ENCODE data around the gene BABAM2.

BABAM2 gene

DNA sequence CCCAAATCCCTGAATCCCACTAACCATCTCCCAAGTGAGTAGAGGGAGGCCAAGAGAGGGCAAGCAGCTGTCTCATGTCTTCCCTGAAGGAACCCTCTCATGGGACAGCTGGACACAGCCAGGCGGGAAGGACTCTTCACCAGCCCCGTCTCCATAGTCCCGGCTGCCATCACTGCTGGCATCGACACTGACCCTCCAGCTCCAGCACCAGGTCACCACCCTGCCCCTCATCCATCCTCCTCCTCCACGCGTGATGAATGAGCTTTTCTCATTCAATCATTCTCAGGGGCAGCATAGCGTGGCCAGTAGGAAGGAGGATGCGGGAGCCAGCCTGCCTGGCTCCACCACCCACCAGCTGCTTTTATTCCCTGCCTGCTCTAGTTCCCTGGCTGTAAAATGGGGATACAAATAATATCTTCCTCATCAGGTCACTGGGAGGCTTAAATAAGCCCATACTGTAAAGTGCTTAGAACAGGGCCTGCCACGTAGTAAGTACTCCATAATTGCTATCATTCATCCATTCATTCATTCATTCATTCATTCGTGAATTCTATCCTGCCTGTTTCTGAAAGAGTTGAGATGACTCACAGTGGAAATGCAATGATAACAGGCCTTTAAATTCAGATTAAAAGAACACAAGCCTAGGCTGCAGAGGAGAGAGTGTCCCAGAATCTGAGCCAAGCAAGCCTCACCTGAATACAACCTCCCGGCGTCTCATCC lies 471.6 kb downstream of the BABAM2 start:
- ChIA-PET CTCF (interaction anchor here (0.6 kb wide), 2 partner anchors 197 to 359 kb away, joined by 3 to 5 read pairs; no protein-coding TSS in a partner anchor), POLR2A (no interaction called here)
- TF ChIP-seq HDGF (IDR thresholded peaks at IDR 0.05; ENCODE audit: borderline replicate concordance) (no peak), BHLHE40 (IDR thresholded peaks at IDR 0.05; ENCODE audit: borderline replicate concordance) (no peak), ELF4 (IDR thresholded peaks at IDR 0.05) (no peak), ZNF384 (IDR thresholded peaks at IDR 0.05) (no peak), FOXK2 (IDR thresholded peaks at IDR 0.05) (no peak), SP1 (IDR thresholded peaks at IDR 0.05) (no peak), TARDBP (IDR thresholded peaks at IDR 0.05) (no peak), ARNT (IDR thresholded peaks at IDR 0.05) (no peak), L3MBTL2 (conservative IDR thresholded peaks at IDR 0.05) (no peak), CTBP1 (IDR thresholded peaks at IDR 0.05; ENCODE audit: borderline replicate concordance) (no peak), SUZ12 (IDR thresholded peaks at IDR 0.05) (no peak), NFRKB (IDR thresholded peaks at IDR 0.05) (no peak)
- no peak for DNase-seq (ENCODE audit: extremely low spot score)

DNA sequence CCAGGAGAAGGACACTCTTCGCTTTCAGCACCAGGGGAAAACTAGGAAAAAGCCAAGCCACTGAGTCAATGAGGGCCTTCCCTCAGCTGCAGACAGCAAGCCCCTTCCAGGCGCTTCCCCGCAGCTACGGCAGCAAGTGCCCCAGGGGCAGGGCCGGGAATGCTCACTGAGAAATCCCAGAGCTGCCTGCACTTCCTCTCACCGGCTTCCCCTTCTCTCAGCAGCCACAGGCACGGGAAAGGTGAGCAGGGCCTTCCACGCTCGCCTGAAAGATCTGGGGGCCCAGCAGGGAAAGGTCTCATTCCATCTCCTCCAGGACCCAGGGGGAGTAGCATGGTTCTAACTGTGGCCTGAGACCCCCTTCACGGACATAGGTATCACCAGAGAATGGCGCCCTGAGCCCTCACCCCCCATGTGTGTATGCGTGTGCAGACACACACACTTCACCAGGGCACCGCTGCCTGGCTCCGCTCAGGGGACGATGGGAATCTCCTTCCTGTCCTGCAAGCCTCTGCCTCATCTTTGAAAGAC lies 472.5 kb downstream of the BABAM2 start:
- CTCF ChIA-PET: no interaction called here
- TF ChIP-seq FOXK2 (IDR thresholded peaks at IDR 0.05): no peak
- TF ChIP-seq ELF4 (IDR thresholded peaks at IDR 0.05): no peak
- TF ChIP-seq BHLHE40 (IDR thresholded peaks at IDR 0.05; ENCODE audit: borderline replicate concordance): no peak
- no peak for TF ChIP-seq L3MBTL2 (conservative IDR thresholded peaks at IDR 0.05)
- TF ChIP-seq LEF1 (IDR thresholded peaks at IDR 0.05; ENCODE audit: borderline replicate concordance): no peak
- TF ChIP-seq HDGF (IDR thresholded peaks at IDR 0.05; ENCODE audit: borderline replicate concordance): no peak
- TF ChIP-seq FOXM1 (IDR thresholded peaks at IDR 0.05; ENCODE audit: borderline replicate concordance): no peak
- TF ChIP-seq CTBP1 (IDR thresholded peaks at IDR 0.05; ENCODE audit: borderline replicate concordance): no peak
- TF ChIP-seq SP1 (IDR thresholded peaks at IDR 0.05): no peak
- TF ChIP-seq NFRKB (IDR thresholded peaks at IDR 0.05): no peak
- no peak for TF ChIP-seq TARDBP (IDR thresholded peaks at IDR 0.05)
- no peak for TF ChIP-seq ARNT (IDR thresholded peaks at IDR 0.05)
- TF ChIP-seq ZNF384 (IDR thresholded peaks at IDR 0.05): no peak
- no peak for TF ChIP-seq FOXA1 (IDR thresholded peaks at IDR 0.05)
- TF ChIP-seq, protein P1, sequence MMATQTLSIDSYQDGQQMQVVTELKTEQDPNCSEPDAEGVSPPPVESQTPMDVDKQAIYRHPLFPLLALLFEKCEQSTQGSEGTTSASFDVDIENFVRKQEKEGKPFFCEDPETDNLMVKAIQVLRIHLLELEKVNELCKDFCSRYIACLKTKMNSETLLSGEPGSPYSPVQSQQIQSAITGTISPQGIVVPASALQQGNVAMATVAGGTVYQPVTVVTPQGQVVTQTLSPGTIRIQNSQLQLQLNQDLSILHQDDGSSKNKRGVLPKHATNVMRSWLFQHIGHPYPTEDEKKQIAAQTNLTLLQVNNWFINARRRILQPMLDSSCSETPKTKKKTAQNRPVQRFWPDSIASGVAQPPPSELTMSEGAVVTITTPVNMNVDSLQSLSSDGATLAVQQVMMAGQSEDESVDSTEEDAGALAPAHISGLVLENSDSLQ (IDR thresholded peaks at IDR 0.05): no peak
- POLR2A ChIA-PET: no interaction called here
- no peak for DNase-seq (ENCODE audit: extremely low spot score)

DNA sequence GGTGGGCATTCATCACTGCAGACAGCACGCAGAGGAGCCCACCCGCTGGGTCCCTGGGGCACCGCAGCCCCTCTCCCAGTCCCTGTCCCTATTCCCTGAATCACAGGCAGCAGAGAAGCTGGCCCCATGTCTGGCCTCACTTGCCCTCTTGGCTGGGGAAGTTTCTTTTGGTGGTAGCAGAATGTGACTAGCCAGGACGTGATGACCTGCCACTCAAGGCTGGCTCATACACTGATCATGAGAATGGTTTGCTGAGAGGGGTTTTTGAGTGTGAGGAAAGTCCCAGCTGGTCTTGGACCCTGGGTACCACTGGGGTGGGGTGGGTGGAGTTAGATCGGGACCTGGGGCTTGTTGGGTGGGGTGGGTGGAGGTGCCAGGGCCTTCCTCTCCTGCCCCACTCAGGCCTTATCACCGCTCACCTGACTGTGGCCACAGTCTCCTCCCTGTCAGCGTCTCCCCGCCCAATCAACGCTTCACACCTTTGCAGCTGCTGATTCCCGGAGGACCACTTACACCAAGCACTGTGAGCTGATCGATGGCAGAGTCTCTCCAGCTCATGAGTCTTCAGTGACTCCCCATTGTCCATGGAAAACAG lies 473.3 kb downstream of the BABAM2 start:
- no peak for TF ChIP-seq FOXK2 (IDR thresholded peaks at IDR 0.05)
- TF ChIP-seq ARNT (IDR thresholded peaks at IDR 0.05): no peak
- TF ChIP-seq NFRKB (IDR thresholded peaks at IDR 0.05): no peak
- TF ChIP-seq HDGF (IDR thresholded peaks at IDR 0.05; ENCODE audit: borderline replicate concordance): no peak
- TF ChIP-seq L3MBTL2 (conservative IDR thresholded peaks at IDR 0.05): no peak
- TF ChIP-seq, protein P1 (IDR thresholded peaks at IDR 0.05): no peak
- TF ChIP-seq FOXM1 (IDR thresholded peaks at IDR 0.05; ENCODE audit: borderline replicate concordance): no peak
- TF ChIP-seq BHLHE40 (IDR thresholded peaks at IDR 0.05; ENCODE audit: borderline replicate concordance): no peak
- no peak for TF ChIP-seq ZNF384 (IDR thresholded peaks at IDR 0.05)
- TF ChIP-seq LEF1 (IDR thresholded peaks at IDR 0.05; ENCODE audit: borderline replicate concordance): no peak
- no peak for TF ChIP-seq SUZ12 (IDR thresholded peaks at IDR 0.05)
- no peak for TF ChIP-seq FOXA1 (IDR thresholded peaks at IDR 0.05)
- TF ChIP-seq TARDBP (IDR thresholded peaks at IDR 0.05): no peak
- TF ChIP-seq CTBP1 (IDR thresholded peaks at IDR 0.05; ENCODE audit: borderline replicate concordance): no peak
- no peak for TF ChIP-seq SP1 (IDR thresholded peaks at IDR 0.05)
- CTCF ChIA-PET: no interaction called here
- POLR2A ChIA-PET: no interaction called here
- DNase-seq (ENCODE audit: extremely low spot score): no peak

DNA sequence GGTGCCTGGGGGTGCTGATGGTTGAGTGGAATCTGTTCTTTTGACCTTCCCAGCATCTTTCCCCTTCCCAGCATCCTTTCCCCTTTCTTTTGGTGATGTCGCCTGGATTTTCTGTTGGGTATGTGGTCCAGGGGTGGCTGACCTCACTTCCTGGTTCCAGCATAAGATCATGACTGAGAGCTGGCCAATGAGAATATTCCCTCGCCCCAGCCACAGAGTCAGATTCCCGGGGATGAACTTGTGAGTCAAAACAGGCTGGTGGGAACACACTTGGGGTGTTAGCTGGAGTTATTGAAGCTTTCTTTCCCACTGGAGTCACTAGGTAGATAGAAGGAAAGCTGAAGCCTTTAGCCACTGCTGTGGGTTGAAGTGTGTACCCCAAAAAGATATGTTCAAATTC lies 474.1 kb downstream of the BABAM2 start:
- no peak for DNase-seq (ENCODE audit: extremely low spot score)
- ChIA-PET POLR2A (no interaction called here), CTCF (no interaction called here)
- TF ChIP-seq FOXM1 (IDR thresholded peaks at IDR 0.05; ENCODE audit: borderline replicate concordance): no peak
- TF ChIP-seq LEF1 (IDR thresholded peaks at IDR 0.05; ENCODE audit: borderline replicate concordance): no peak
- TF ChIP-seq NFRKB (IDR thresholded peaks at IDR 0.05): no peak
- no peak for TF ChIP-seq FOXA1 (IDR thresholded peaks at IDR 0.05)
- TF ChIP-seq ELF4 (IDR thresholded peaks at IDR 0.05): no peak
- no peak for TF ChIP-seq SP1 (IDR thresholded peaks at IDR 0.05)
- TF ChIP-seq L3MBTL2 (conservative IDR thresholded peaks at IDR 0.05): no peak
- TF ChIP-seq, protein P1 (IDR thresholded peaks at IDR 0.05): no peak
- no peak for TF ChIP-seq ZNF384 (IDR thresholded peaks at IDR 0.05)
- no peak for TF ChIP-seq ARNT (IDR thresholded peaks at IDR 0.05)
- TF ChIP-seq TARDBP (IDR thresholded peaks at IDR 0.05): no peak
- TF ChIP-seq BHLHE40 (IDR thresholded peaks at IDR 0.05; ENCODE audit: borderline replicate concordance): no peak
- no peak for TF ChIP-seq FOXK2 (IDR thresholded peaks at IDR 0.05)
- TF ChIP-seq CTBP1 (IDR thresholded peaks at IDR 0.05; ENCODE audit: borderline replicate concordance): no peak
- TF ChIP-seq HDGF (IDR thresholded peaks at IDR 0.05; ENCODE audit: borderline replicate concordance): no peak
- no peak for TF ChIP-seq SUZ12 (IDR thresholded peaks at IDR 0.05)

DNA sequence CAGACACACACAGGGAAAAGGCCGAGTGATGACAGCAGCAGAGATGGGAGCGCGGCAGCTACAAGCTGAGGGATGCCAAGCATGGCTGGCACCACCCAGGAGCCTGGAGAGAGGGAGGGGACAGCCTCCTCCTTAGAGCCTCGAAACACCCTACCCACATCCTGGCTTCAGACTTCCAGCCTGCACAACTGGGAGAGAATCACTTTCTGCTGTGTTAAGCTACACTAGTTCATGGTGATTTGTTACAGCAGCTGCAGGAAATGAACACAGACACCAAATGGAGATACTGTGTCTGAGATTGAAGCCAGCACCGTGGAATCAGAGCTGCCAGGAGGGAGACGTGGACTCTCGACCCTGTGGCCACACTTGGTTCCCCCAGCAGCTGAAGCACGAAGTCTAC lies 474.6 kb downstream of the BABAM2 start:
- no peak for DNase-seq (ENCODE audit: extremely low spot score)
- TF ChIP-seq FOXK2 (IDR thresholded peaks at IDR 0.05) (no peak), ELF4 (IDR thresholded peaks at IDR 0.05) (no peak), CTBP1 (IDR thresholded peaks at IDR 0.05; ENCODE audit: borderline replicate concordance) (no peak), SUZ12 (IDR thresholded peaks at IDR 0.05) (no peak), NFRKB (IDR thresholded peaks at IDR 0.05) (no peak), SP1 (IDR thresholded peaks at IDR 0.05) (no peak), HDGF (IDR thresholded peaks at IDR 0.05; ENCODE audit: borderline replicate concordance) (no peak), FOXA1 (IDR thresholded peaks at IDR 0.05) (no peak), LEF1 (IDR thresholded peaks at IDR 0.05; ENCODE audit: borderline replicate concordance) (no peak), FOXM1 (IDR thresholded peaks at IDR 0.05; ENCODE audit: borderline replicate concordance) (no peak), L3MBTL2 (conservative IDR thresholded peaks at IDR 0.05) (no peak), TARDBP (IDR thresholded peaks at IDR 0.05) (no peak), ZNF384 (IDR thresholded peaks at IDR 0.05) (no peak), ARNT (IDR thresholded peaks at IDR 0.05) (no peak), BHLHE40 (IDR thresholded peaks at IDR 0.05; ENCODE audit: borderline replicate concordance) (no peak)
- TF ChIP-seq, protein P1 (IDR thresholded peaks at IDR 0.05): no peak
- CTCF ChIA-PET: no interaction called here
- POLR2A ChIA-PET: no interaction called here

All from HEK293T (cell line).